Cardiac muscle cell (in vitro differentiated cells and primary cell): ENCODE data around the gene ZFYVE28. TPM values are rescaled to one million over a fixed set of nuclear protein-coding genes. Genes with fewer than 3 reads are reported as not detected.

Experiments
- DNase-seq, 2 donors: peaks; one replicate each; pipeline versions ENCODE4 v3.0.0 to v3.0.0-alpha.2; 2010 to 2017; ENCODE audit warnings: low read depth in 1 of 2, low spot score in 1 of 2
- H3K27ac ChIP-seq: fragments of 200-600 bp; sonication (generic); 2 replicates; pipeline ENCODE4 v1.5.1; 2016
- H3K27me3 ChIP-seq: fragments of 200-600 bp; sonication (generic); 2 replicates; pipeline ENCODE4 v1.6.0; 2016; ENCODE audit warnings: control low read depth
- H3K36me3 ChIP-seq: fragments of 200-600 bp; sonication (generic); 2 replicates; pipeline ENCODE4 v1.5.1; 2016; ENCODE audit warnings: control low read depth
- H3K4me1 ChIP-seq: fragments of 200-600 bp; sonication (generic); 2 replicates; pipeline ENCODE4 v1.8.1; 2017; ENCODE audit warnings: low read depth, mild to moderate bottlenecking, mixed run types
- H3K4me3 ChIP-seq: fragments of 200-600 bp; sonication (generic); 2 replicates; pipeline ENCODE4 v1.5.1; 2016; ENCODE audit warnings: mild to moderate bottlenecking
- H3K9me3 ChIP-seq: fragments of 200-600 bp; sonication (generic); 2 replicates; pipeline ENCODE4 v1.5.1; 2017; ENCODE audit warnings: low read depth, mild to moderate bottlenecking, control low read depth
- CTCF ChIP-seq: IDR thresholded peaks from 2 replicates; pipeline ENCODE4 v1.5.1; 2012; ENCODE audit warnings: low read depth, mild to moderate bottlenecking, low read length
- polyA plus RNA-seq: library from polyadenylated mRNA; unstranded; fragments of >200 nt; fragmentation: Nextera tagmentation; extraction: Ambion mirVana; gene quantifications from 2 replicates; pipeline ENCODE4 v1.2.1, GENCODE V29; 2016
- total RNA-seq: library from RNA; depleted of rRNA; stranded (reverse); fragments of >200 nt; gene quantifications from 2 replicates; pipeline ENCODE4 v1.2.3, GENCODE V29; 2016

Gene ZFYVE28
- total and polyA plus RNA-seq, 2 experiments from 2014 or later = 1.3 to 4.0 TPM

GRCh38 chr4:2334826-2335728, 83.4 kb downstream of the ZFYVE28 start:
- no peak for DNase-seq
- Histone ChIP-seq H3K9me3 (no peaks in the 10 kb centered on the region), H3K36me3 (no peaks in the 10 kb centered on the region)

GRCh38 chr4:2333916-2334644, 84.4 kb downstream of the ZFYVE28 start:
- Histone ChIP-seq H3K27ac (no peak overlapping the region), H3K9me3 (no peaks in the 10 kb centered on the region), H3K4me1 (no peaks in the 10 kb centered on the region), H3K4me3 (no peak overlapping the region), H3K36me3 (no peaks in the 10 kb centered on the region), H3K27me3 (no peaks in the 10 kb centered on the region)
- TF ChIP-seq CTCF = no peak
- no peak for DNase-seq

More at GRCh38 chr4:2334826-2335728, 83.4 kb downstream of the ZFYVE28 start:
- Histone ChIP-seq H3K4me1 (no peaks in the 10 kb centered on the region), H3K27me3 (no peaks in the 10 kb centered on the region), H3K4me3 (no peak overlapping the region), H3K27ac (no peak overlapping the region)
- TF ChIP-seq CTCF = no peak

- H3K4me1 ChIP-seq = no peaks in the 10 kb centered on the region
- DNase-seq = no peak
- no peaks in the 10 kb centered on the region for H3K9me3 ChIP-seq
- H3K36me3 ChIP-seq = no peaks in the 10 kb centered on the region
- no peak for TF ChIP-seq CTCF
- no peaks in the 10 kb centered on the region for H3K27me3 ChIP-seq
- H3K4me3 ChIP-seq = no peak overlapping the region
- no peak overlapping the region for H3K27ac ChIP-seq
Observed at GRCh38 chr4:2333356-2333841, 85.0 kb downstream of the ZFYVE28 start.

GRCh38 chr4:2332976-2333319, 85.5 kb downstream of the ZFYVE28 start:
- no peaks in the 10 kb centered on the region for H3K4me1 ChIP-seq
- no peak for TF ChIP-seq CTCF
- no peak overlapping the region for H3K27ac ChIP-seq
- no peak overlapping the region for H3K4me3 ChIP-seq
- no peaks in the 10 kb centered on the region for H3K9me3 ChIP-seq
- DNase-seq = no peak
- H3K36me3 ChIP-seq = no peaks in the 10 kb centered on the region
- H3K27me3 ChIP-seq = no peaks in the 10 kb centered on the region

GRCh38 chr4:2332201-2332975, 86.1 kb downstream of the ZFYVE28 start:
- Histone ChIP-seq H3K4me1 (no peaks in the 10 kb centered on the region), H3K27ac (no peak overlapping the region), H3K4me3 (no peak overlapping the region), H3K36me3 (no peaks in the 10 kb centered on the region), H3K9me3 (no peaks in the 10 kb centered on the region), H3K27me3 (no peaks in the 10 kb centered on the region)
- no peak for DNase-seq
- no peak for TF ChIP-seq CTCF
